ENCODE results near the gene ALDH1B1.

The ALDH1B1 gene

DNA sequence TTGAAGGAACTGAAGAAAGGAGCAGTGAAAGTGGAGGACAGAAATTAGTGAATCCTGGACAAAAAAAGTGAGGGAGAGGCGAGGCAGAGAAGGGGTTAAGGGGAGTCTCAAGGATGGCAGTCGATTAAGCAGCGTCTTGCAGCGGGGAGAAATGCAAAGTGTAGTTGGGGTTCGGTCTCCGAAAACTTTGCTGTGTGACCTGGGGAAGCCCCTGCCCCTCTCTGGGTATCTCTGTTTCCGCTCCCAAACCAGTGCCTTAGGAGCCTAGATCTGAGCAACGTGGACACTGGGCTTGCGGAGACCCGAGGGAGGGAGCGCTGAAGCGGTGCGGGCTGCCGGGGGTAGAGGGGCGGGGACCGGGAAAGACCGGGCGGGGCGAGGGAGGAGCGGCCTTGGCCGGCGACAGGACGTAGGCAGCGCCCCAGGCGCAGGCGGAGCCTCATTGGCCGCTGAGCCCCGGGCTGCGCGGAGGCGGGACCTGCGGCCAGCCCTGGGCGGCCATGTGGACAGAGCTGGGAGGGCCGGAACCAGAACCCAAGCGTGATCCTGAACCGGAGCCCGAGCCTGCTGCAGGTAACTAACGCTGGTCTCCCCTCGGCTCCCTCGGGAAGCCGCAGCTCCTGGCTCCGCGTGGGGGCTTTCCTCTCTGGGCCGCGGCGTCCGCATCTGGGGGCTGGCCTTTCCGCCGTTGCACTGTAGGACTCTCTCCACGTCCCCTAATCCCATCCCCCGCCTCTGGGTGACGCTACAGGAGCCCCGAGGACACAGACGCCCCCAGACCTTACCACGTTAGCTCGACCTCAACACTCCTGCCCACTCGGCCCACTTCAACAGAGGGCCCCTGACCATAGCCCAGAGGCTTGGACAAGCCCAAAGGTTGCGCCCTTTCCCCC, at the start of gene ALDH1B1:
TSS of gene ALDH1B1 (plus strand) at position 468 of the 893 bp plus-strand sequence. CDS start 3,047 bp downstream, outside the sequence.
- peak; percentile 79 for DNase-seq

DNA sequence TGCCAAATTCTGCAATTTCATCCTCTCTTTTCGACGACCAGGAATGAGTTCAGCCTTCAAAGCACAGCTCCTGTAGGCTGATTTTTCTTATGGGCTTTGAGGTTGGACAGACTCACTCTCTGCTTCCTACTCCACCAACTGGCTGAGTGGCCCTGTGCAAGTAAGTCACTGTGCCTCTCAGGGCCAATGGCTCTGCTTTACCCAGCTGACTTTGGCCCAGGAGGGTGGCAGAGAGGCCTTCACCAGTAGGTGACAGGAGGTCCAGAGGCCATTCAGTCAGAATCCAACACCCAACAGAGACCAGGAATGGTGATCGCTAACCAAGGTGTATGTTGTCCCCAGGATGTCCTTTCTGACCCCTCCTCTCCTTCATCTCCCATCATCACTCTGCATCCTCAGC, 49.5 kb upstream of the ALDH1B1 start:
- DNase-seq = no peak

DNA sequence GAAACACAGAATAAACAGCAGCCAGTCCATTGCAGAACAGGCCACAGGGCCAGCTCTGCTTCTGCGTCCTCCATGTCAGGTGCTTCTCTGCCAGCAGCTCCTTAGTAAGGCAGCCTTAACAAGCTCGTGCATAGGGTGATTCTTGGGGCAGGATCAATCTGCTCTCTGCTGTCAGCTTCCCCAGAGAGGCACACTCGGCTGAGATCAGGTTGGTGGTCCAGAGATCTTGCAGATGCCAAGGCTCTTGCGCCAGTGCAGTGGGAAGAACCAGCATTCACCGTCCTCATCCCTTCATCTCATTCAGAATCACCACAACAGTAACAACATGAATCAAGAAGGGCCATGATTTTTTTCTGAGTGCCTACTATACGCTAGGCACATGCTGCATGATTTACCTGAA, 49.0 kb upstream of the ALDH1B1 start:
- DNase-seq = no peak

DNA sequence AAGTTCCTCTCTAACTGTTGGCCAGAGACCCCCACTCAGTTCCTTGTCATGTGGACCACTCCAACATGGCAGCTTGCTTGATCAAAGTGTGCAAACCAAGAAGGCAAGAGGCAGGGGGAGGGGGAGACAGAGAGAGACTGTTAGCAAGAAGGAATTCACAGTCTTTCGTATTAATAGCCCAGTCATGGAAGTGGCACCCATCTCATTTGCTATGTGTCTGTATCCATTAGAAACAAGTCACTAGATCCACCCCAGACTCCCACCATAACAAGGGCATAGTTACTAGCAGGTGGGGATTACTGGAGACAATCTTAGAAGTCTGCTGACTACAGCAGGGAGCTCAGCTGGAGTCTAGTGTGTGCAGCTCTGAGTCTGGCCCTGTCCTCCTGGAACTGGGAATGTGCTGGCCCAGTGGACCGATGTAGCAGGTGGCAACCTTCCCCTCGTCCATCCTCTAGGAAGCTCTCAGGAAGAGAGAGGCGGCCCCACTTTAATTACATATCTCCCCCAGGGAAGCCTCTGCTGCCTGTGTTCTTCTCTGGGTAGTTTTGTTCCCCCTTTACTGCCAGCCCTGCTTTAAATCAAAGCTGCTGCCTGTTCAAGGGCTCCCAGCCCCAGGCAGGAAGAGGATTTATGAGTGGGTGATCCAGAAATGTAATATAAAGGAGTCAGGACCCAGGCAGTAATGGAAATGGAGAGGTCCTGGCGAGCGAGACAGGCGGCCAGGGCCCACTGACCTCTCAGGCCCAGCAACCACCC, 47.8 kb upstream of the ALDH1B1 start:
- DNase-seq = no peak

DNA sequence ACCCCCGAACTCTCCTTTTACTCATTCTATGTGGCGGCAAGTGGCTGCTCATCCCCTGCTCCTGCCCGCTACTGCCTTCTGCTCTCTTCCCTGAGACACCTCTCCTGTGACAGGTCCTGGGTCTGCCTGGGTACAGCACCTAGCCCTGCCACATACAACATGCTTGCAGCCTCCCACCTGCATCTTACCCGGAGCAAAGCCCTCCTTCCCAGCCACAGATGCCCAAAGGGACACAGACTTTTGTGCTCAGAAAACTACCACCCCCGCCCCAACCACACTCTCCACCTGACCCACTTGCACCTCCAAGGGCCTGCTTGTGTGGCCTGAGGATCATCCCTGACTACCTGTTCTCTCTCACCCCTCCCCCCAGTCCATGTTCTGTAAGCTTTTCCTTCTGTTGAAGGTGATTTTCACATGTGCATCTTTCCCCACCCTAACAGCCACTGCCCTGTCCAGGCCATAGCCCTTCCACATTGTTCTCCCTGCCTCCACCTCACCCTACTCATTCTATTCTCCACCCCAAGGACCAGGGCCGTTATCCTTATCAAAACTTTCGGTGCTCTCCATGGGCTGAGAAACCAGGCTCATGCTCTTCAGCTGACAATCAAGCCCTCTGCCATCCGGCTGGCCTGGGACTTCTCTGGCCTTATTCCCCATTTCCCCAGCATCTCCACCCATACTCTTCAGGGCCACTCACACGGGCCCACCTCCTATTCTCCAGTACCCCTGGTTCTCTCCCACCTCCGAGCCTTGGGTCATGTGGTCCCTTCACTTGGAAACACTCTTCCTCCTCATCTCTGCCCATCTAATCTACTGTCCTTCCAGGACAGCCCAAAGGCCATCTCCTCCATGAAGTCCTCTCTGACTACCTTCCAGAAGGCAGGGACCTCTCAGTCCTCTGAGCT, 46.4 kb upstream of the ALDH1B1 start:
- no peak for DNase-seq

DNA sequence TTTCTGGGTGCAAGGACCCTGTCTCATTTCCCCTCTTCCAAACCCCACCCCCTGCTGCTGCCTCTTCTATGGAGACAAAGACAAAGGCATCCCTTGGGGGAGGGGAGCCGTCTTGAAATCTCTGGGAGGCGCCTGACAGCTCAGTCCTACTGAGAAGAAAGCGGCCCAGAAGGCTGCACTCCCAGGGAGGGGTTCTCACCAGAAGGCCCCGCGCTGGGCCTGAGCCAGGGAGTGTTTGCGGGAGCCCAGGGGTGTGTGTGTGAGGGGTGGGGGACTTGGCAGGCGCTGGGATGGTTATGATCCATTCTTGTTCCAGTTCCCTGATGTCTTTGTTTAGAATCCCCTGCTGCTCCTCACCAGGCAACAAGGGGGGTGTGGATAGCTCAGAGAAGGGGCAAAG, 45.7 kb upstream of the ALDH1B1 start:
- peak; percentile 95 for DNase-seq

DNA sequence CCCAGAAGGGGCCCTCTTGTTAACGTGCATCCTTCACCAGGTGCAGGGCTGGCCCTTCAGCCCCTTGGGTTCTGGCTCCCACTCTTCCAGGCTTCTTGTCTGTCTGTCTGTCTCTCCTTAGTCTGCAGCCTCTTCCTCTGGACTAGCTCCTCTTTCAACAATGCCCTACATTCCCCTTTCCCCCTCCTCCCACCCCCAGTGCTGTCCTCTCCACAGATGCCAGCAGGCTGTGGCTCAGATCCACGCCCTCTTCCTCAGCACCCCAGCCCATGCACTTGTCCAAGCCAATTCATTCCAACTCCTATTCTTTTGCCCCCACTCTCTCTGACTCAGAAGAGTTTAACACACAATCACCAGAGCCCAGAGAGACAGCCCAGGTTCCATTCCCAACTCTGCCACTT, 45.2 kb upstream of the ALDH1B1 start:
- no peak for DNase-seq

DNA sequence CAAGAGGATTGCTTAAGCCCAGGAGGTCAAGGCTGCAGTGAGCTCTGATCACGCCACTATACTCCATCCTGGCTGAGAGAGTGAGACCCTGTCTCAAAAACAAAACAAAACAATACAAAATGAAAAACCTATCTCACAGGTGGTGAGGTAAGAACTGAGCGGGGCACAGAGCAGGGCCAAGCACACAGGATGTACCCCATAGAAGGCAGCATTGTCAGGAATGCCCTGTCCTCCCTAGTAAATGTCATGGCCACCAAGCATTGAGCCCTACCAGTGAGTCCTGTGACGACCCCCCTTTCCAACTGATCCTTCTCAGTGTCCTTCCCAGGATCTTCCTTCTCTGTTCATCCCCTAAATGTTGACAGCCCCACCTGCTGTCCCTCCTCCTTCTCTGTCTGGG, 44.6 kb upstream of the ALDH1B1 start:
- no peak for DNase-seq

DNA sequence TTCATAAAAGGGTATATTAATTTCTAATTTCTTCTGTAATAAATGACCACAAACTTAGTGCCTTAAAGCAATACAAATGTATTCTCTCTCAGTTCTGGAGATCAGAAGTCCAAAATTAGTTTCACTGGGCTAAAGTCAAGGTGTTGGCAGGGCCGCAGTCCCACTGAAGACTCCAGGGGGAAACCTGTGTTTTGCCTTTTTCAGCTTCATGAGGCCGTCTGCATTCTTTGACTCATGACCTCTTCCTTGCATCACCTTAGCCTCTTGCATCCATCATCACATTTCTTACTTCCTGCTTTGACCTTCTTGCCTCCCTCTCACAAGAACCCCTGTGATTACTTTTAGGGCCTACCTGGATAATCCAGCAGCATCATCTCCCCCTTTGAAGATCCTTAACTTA, 42.0 kb upstream of the ALDH1B1 start:
- DNase-seq = no peak

DNA sequence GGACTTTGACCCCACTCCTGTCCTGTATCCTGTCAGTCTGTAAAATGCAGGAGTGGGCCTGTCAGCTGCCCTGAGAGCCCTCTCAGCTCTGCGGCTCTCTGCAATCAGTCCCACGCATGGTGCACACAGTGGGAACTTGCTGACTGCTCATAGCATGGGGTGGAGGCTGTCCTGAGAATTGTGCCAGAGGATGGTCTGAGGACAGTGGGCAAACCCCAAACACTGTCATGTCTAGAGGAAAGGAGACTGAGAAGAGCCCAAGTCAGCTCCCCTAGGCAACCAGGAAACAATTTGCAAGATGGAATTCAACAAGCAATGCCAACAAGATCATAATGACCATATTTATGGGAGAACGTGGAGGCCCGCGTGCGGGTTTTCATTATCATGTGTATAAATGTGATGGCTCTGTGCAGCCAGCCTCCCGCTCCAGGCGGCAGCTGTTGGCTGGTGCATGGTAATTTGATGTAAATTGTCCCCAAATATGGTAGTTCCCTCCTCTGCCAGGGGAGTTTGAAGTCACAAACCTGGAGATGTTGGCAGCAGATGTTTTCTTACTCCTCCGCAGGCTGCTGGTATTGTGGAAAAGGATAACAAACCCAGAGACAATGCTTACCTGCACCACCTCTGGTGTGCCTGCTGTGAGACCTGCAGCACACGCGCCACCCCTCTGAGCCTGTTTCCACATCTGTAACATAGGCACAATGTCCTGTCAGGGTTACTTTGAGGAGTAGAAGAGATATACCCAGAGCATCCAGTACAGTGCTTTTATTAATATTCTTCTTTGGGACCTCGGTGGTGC, 39.8 kb upstream of the ALDH1B1 start:
- peak; percentile 82 for DNase-seq

DNA sequence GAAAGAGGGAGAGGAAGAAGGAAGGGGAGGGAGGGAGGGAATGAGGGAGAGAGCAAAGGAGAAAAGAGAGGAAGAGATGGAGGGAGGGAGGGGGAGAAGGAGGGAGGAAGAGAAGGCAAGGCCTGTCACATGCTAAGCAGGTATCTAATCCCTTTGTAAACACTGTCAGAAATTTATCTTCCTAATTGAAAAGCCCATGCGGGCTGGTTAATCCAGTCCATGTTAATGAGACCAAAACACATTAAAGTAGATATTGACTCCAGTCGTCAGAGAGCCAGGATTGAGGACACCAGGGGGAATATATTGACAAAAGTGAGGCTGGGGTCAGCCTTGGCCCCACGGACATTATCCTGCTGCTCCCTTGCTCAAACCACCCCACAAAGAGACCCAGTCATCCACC, 37.4 kb upstream of the ALDH1B1 start:
- peak; percentile 29 for DNase-seq

DNA sequence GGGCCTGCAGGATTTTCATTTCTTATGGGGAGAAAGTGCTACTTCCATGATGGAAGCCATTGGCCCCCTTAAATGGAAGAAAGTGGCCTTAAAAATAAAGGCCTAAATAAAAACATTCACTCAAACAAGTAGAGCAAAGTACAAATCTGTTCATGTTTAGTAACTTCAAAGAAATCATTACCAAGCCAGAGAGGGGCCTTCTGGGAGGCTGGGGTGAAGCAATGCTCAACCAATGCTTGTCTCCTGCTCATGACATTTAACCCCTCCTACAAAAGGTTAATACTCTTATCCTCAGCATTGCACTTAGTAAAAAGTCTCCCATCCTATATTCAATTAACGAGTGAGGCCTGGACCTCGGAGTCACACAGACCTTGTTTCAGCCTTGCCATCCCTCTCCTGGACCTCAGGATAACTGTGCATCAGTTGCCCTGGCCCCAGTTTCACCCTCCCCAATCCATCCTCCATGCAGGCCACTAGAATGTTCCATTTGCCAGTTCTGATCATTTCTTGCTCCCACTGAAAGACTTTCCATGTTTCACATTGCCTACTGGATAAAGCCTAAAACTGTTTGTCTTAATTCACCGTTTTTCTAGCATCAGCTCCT, 36.9 kb upstream of the ALDH1B1 start:
- DNase-seq = no peak

DNA sequence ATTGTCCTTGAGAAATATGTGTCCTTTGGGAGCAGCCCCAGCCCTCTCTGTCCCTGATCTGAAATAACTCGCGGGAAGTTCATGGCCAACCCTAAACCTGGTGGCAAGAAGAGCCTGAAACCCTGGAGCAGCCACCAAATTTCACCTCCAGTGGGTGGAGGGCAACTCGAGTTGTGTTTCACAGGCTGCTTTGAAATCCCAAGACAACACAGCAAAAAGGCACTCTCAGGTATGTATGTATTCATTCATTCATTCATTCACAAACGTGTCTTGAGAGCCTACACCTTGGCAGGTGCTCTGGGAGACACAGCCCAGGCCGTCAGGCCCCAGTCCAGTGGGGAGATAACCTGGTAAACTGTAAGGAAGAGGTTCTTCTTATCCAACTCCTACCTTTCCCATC, 35.7 kb upstream of the ALDH1B1 start:
- DNase-seq = no peak

DNA sequence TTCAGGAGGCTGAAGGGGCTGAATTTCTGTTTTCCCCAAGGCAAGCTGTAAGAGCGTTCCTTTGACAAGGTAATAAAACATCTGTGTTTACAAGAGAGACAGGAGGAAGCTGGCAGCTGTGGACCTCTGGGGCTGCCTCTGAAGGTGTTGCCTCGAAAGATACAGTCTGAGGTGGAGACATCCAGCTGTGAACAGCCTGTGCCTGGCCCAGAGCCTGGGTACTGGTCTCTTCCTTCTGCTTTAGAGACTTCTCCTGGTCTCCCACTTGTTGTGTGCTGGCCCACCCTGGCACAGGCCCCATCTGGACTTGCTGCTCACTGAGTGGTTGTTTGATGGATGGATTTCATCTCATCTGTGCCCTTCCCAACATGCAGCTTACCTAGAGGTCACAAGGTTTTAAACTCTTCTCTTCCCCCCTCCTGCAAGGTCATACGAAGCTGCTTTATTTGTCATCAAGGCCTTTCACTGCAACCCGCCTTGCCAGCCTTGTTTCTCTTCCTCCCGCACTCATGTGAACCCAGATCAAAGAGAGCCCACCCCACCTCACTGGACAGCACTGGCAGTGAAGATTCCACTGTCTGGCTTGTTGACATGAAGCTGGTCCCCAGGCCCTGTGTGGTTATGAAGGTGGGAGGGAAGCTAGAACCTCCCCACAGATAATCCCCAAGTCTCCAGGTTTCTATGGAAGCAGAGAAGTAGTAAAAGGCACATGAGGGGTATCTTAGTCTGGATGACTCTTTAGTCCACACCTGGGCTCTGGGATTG, 35.0 kb upstream of the ALDH1B1 start:
- peak; percentile 14 for DNase-seq

DNA sequence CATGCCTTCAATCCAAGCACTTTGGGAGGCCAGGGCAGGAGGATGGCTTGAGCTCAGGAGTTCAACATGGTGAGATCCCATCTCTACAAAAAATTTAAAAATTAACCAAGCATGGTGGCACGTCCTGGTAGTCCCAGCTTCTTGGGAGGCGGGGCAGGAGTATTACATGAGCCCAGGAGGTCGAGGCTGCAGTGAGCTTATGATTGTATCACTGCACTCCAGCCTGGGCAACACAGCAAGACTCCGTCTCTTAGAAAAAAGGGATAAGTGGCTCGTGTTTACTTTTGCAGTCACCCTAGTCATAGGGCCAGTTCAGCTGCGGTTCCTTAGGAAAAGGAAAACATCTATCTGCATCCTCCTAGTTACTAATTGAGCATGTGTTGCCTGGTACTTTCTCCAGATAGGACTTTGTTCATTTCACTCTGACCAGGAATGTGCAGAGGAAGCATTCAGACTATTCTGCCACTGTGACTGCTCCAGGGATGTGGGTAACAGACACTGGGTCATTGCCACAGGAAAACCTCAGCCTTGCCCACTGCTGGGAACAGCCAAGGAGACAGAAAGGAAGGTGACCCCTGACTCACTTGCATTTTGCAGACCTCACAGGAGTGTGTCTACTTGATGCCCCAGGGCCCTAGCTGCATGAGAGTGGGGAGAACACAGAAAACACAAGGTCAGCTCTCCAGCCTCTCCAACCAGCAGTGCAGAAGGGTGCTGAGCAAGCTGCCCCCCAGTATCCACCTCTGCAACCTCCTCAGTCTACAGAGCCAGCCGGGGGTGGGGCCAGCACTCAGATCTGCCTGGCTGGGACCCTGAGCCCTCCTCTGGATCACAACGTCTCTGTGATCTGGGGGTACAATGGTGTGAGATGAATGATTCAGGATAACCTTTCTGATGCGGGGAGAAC, 33.9 kb upstream of the ALDH1B1 start:
- DNase-seq = no peak

DNA sequence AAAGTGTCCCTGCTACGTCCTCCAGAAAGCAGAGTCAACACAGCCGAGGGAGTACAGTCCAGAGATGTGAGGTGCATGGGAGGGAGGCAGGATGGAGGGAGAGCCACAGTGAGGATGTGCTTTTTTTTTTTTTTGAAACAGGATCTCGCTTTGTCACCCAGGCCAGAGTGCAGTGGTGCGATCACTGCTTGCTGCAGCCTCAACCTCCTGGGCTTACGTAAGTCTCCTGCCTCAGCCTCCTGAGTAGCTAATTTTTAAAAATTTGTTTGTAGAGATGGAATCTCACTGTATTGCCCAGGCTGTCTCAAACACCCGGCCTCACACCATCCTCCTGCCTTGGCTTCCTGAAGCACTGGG, 33.2 kb upstream of the ALDH1B1 start:
- DNase-seq = no peak

DNA sequence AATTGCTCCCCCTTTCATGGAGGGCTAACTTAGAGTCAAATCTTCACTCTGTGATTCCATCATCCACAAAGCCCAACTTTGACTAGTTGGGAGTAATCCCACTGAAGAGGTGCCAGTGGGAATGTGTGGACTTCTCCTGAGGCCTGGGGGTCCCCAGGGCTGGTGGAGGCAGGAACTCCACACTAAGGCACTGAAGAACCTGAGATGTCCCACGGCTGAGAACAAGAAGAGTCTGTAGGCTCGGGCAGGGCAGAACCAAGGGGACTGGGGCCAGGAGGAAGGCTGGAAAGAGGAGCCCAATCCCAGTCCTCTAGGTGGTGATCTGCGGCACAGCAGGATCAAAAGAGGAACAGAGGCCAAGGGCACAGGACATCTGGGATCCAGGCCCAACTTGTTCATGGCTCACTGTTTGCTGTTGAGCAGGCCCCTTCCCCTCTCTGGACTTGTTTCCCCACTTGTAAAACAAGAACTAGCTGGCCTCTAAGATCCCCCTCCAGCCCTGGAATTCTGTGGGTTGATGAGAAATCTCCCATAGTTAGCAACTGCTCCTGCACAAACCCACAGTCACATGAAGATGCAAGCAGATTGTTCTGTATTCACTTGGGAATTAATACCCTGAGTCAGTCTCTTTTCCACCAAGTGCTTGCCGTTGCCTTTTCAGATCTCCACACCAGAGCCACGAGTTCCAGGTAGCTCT, 32.7 kb upstream of the ALDH1B1 start:
- no peak for DNase-seq

DNA sequence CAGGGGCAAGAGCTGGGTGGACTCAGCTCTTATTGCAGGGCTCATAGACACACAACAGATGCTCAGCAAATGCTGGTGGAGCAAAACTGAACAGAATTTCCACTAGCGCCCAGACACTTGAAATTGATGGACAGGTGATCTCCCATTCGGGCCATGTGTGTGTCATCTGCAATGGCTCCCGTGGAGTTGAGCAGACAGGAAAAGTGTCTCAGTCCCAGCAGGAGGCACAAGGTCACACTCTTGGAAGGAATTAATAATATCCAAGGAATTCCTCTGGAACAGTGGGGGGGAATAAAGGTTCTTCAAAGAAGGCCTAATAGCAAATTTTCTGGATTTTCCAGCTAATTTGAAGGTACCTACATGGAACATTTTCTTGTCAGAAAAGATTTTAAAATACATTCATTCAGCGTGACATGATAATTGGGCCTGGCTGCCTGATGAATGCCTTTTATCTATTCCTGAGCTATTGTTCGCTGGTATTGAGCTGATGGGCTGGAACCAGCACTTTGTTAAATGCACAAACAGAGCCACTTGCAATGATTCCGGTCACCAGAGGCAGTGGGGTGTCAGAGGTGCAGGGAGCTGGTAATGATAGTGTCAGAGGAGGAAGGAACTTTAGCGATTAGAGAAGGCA, 31.5 kb upstream of the ALDH1B1 start:
- DNase-seq = no peak

DNA sequence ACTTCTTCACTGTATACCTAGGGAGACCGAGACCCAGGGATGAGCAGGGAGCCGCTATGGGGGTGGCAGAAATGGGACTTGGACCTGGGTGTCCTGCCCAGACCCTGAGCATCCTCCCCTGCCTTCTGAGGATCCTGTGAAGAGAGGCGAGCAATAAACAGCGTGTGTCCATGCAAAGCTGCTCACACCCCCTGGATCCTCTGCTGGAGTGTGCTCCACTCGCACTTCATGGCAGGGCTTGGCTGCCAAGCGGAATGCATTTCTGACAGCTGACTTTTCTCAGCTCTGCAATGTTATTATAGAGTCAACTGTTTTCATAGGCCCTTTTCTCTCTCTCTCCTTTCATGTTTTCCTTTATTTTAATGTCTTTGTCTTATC, 31.0 kb upstream of the ALDH1B1 start:
- DNase-seq = no peak

Data from COR-L47 (cell line).